Measurements from ENCODE around the gene ZNF81.

- TF ChIP-seq, protein P1, sequence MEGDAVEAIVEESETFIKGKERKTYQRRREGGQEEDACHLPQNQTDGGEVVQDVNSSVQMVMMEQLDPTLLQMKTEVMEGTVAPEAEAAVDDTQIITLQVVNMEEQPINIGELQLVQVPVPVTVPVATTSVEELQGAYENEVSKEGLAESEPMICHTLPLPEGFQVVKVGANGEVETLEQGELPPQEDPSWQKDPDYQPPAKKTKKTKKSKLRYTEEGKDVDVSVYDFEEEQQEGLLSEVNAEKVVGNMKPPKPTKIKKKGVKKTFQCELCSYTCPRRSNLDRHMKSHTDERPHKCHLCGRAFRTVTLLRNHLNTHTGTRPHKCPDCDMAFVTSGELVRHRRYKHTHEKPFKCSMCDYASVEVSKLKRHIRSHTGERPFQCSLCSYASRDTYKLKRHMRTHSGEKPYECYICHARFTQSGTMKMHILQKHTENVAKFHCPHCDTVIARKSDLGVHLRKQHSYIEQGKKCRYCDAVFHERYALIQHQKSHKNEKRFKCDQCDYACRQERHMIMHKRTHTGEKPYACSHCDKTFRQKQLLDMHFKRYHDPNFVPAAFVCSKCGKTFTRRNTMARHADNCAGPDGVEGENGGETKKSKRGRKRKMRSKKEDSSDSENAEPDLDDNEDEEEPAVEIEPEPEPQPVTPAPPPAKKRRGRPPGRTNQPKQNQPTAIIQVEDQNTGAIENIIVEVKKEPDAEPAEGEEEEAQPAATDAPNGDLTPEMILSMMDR (IDR thresholded peaks at IDR 0.05; ENCODE audit: poor library complexity, severe bottlenecking), result no peak
- TF ChIP-seq REST (IDR thresholded peaks at IDR 0.05; ENCODE audit: borderline replicate concordance), result no peak
- TF ChIP-seq TAF1 (IDR thresholded peaks at IDR 0.05; ENCODE audit: low read depth), result no peak
- TF ChIP-seq EP300 (conservative IDR thresholded peaks at IDR 0.05; ENCODE audit: poor library complexity, severe bottlenecking), result no peak
- no peak for TF ChIP-seq EZH2 (IDR thresholded peaks at IDR 0.05; ENCODE audit: borderline replicate concordance, insufficient read depth, low read length, poor library complexity, severe bottlenecking)
- no peak for TF ChIP-seq MXI1 (conservative IDR thresholded peaks at IDR 0.05; ENCODE audit: poor library complexity, severe bottlenecking)
- TF ChIP-seq SMC3 (conservative IDR thresholded peaks at IDR 0.05; ENCODE audit: poor library complexity), result no peak
- TF ChIP-seq POLR2AphosphoS5 (IDR thresholded peaks at IDR 0.05), result no peak
Measured at GRCh38 chrX:47873123-47873522, 36.4 kb downstream of the ZNF81 start.
